Heart right ventricle (tissue), 16 donors: ENCODE data around the gene SV2B. TPM values are rescaled to one million over a fixed set of nuclear protein-coding genes. Genes with fewer than 3 reads are reported as not detected.

Experiments used
- ATAC-seq, 8 donors: fragments of 200-7000 bp; cut with Tn5 transposase; one replicate each; pipeline ENCODE4 v1.9.1; 2020; ENCODE audit warnings: mild to moderate bottlenecking in 8 of 8, moderate library complexity in 8 of 8, moderate number of reproducible peaks in 1 of 8
- DNase-seq, 2 donors: peaks; one replicate each; pipeline ENCODE4 v3.0.0-alpha.2; 2020
- H3K27ac ChIP-seq, 10 donors: fragments of 200-600 bp; sonication (generic) in 2 of 10; one replicate each; pipeline versions ENCODE4 v1.5.0 to v1.8.0; 2020 to 2022; ENCODE audit warnings: mild to moderate bottlenecking in 3 of 10
- H3K27me3 ChIP-seq, 7 donors: fragments of 200-600 bp; one replicate each; pipeline ENCODE4 v1.8.0; 2021 to 2022; ENCODE audit warnings: mild to moderate bottlenecking in 2 of 7
- H3K36me3 ChIP-seq, 9 donors: fragments of 200-600 bp; sonication (generic) in 1 of 9; one replicate each; pipeline versions ENCODE4 v1.5.0 to v1.8.0; 2020 to 2022; ENCODE audit warnings: mild to moderate bottlenecking in 2 of 9
- H3K4me1 ChIP-seq, 9 donors: fragments of 200-600 bp; sonication (generic) in 1 of 9; one replicate each; pipeline versions ENCODE4 v1.5.0 to v1.8.0; 2020 to 2022; ENCODE audit warnings: mild to moderate bottlenecking in 4 of 9
- H3K4me3 ChIP-seq, 10 donors: fragments of 200-600 bp; sonication (generic) in 2 of 10; one replicate each; pipeline versions ENCODE4 v1.5.0 to v1.8.0; 2020 to 2022; ENCODE audit warnings: mild to moderate bottlenecking in 7 of 10, moderate library complexity in 2 of 10
- H3K9me3 ChIP-seq, 11 donors: fragments of 200-600 bp in 10 of 11; sonication (generic) in 2 of 11; one replicate each; pipeline versions ENCODE4 v1.5.0 to v1.8.0; 2013 to 2022; ENCODE audit warnings: mild to moderate bottlenecking in 2 of 11, control low read depth in 1 of 11, moderate library complexity in 1 of 11
- CTCF ChIP-seq, 9 donors: fragments of 200-600 bp; sonication (generic) in 2 of 9; IDR thresholded peaks; one replicate each; pipeline versions ENCODE4 v1.5.0 to v1.8.0; 2021 to 2022; ENCODE audit warnings: antibody characterized with exemption in 9 of 9, mild to moderate bottlenecking in 5 of 9, moderate library complexity in 1 of 9
- whole genome bisulfite sequencing, 2 donors: extraction: QIAGEN DNeasy Blood & Tissue Kit; methylation state at CpG; one replicate each; pipeline ENCODE4 v1.1.7; 2013; ENCODE audit warnings: inconsistent platforms in 1 of 2; 5-methylcytosine and 5-hydroxymethylcytosine counted together
- intact Hi-C, 10 donors: fragments of 100-400 bp; cut with DNase I; formaldehyde crosslinking; loops; one replicate each; pipeline versions ENCODE4 v1.11.1 to v1.14.2; 2022
- polyA plus RNA-seq, 2 donors: library from polyadenylated mRNA; stranded (reverse); fragments of 200-250 nt; gene quantifications; one replicate each; pipeline ENCODE4 v1.2.3, GENCODE V29; 2013
- total RNA-seq, 10 donors: library from RNA; stranded (reverse); fragmentation: NEBNext Ultra II Directional in 3 of 10; extraction: Animal tissue kit (Norgen Biotek cat#: 25700) in 3 of 10; gene quantifications; one replicate each; pipeline versions ENCODE4 v1.2.1 to v1.2.4, GENCODE V29; 2021 to 2023
- donor health status: Arrhythmogenic right ventricular cardiomyopathy.
- donor health status: ischemic (EF 13 %, LVEDD 7.1; RV severe dilation, severe dysfunction).
- donor health status: healthy with polysubstance abuse.
- donor health status: DM: no; HTN: yes; CAD: no.
- donor health status: DM: no; HTN: no; CAD: no.
- donor health status: ischemic (EF 25% LVEDD 6.9; RV normal size, moderate dysfunction).
- donor health status: ischemic (EF 25% LVEDD 5.7; RV mildly dilated, moderate dysfunction).
- donor health status: healthy.
- donor health status: DM: yes; HTN: yes; CAD: no.
- donor health status: Ischemic cardiomyopathy.
- donor health status: ischemic (EF 35%, LVEDD 5.7; RV mildly dilated, moderate dysfunction).
- donor health status: nonischemic (EF 11% LVEDD 7.7; RV severe dilation, severe dysfunction).
- donor health status: DM: yes; HTN: yes; CAD: no.
- donor health status: PGD.
- donor health status: ischemic (EF 29% LVEDD 5.4; RV normal size, mild dysfunction).
- donor health status: nonischemic (EF 23%, LVEDD 6.1; RV moderate dilation, normal function).

Gene SV2B
- total and polyA plus RNA-seq, 12 donors = 0.29 to 15.7 (median 1.5) TPM

GRCh38 chr15:91264651-91265351 is 164.7 kb downstream of the SV2B start:
- no peaks in the 10 kb centered on the region for H3K36me3 ChIP-seq
- H3K9me3 ChIP-seq = no peaks in the 10 kb centered on the region
- DNase-seq (peak in 1 of 2 donors; percentile 11), ATAC-seq (peak in 3 of 8 donors; percentile 31 to 47 (median 45))
- intact Hi-C loops = loop anchor here in 3 of 10 donors (2.0 to 10.0 kb wide), 4 partner anchors 208 to 310 kb away; partner anchors contain the start of gene RCCD1 (in 1 of the 3)
- peak overlapping the region in 5 of 10 donors; percentile 14 to 41 (median 33) for H3K4me3 ChIP-seq
- WGBS, 2 donors = 67 to 75% methylated on average over 11 of the region's 11 CpGs
- H3K27me3 ChIP-seq = no peaks in the 10 kb centered on the region
- TF ChIP-seq CTCF (IDR thresholded peaks at IDR 0.05) = no peak
- peak overlapping the region in 9 of 10 donors; percentile 42 to 79 (median 62) for H3K27ac ChIP-seq
- H3K4me1 ChIP-seq = peaks cover 3 to 39% (median 23%) of the 10 kb centered on the region in 9 donors

GRCh38 chr15:91265416-91265940 is 165.4 kb downstream of the SV2B start:
- intact Hi-C loops = loop anchor here in 3 of 10 donors (2.0 to 10.0 kb wide), 4 partner anchors 208 to 311 kb away; partner anchors contain the start of gene RCCD1 (in 1 of the 3)
- Histone ChIP-seq H3K9me3 (no peaks in the 10 kb centered on the region), H3K27ac (peak overlapping the region in 4 of 10 donors; percentile 51 to 79 (median 68)), H3K27me3 (no peaks in the 10 kb centered on the region), H3K4me3 (no peak overlapping the region), H3K36me3 (no peaks in the 10 kb centered on the region), H3K4me1 (peaks cover 3 to 39% (median 23%) of the 10 kb centered on the region in 9 donors)
- TF ChIP-seq CTCF (IDR thresholded peaks at IDR 0.05) = no peak
- no peak for DNase-seq
- WGBS, 2 donors = 81% methylated on average over 4 of the region's 4 CpGs
- ATAC-seq = peak in 1 of 8 donors; percentile 7

- peaks cover 0 to 15% (median 0%) of the 10 kb centered on the region in 7 donors for H3K27me3 ChIP-seq
- ATAC-seq = no peak
- TF ChIP-seq CTCF (IDR thresholded peaks at IDR 0.05) = peak in 1 of 9 donors; percentile 21
- no peaks in the 10 kb centered on the region for H3K36me3 ChIP-seq
- H3K27ac ChIP-seq = no peak overlapping the region
- no peaks in the 10 kb centered on the region for H3K9me3 ChIP-seq
- intact Hi-C loops = loop anchor here in 2 of 10 donors (5.0 to 10.0 kb wide), 3 partner anchors 211 to 314 kb away; partner anchors contain the start of gene RCCD1 (in 1 of the 2)
- no peak for DNase-seq
- H3K4me1 ChIP-seq = peaks cover 3 to 29% (median 23%) of the 10 kb centered on the region in 9 donors
- WGBS, 2 donors = 81 to 87% methylated on average over 11 of the region's 11 CpGs
- no peak overlapping the region for H3K4me3 ChIP-seq
Observed at GRCh38 chr15:91268510-91268909, 168.5 kb downstream of the SV2B start.

- WGBS, 2 donors = 74 to 81% methylated on average over 15 of the region's 15 CpGs
- Histone ChIP-seq H3K27ac (no peak overlapping the region), H3K9me3 (peaks cover 0 to 5% (median 0%) of the 10 kb centered on the region in 11 donors), H3K4me1 (peaks cover 0 to 7% (median 2%) of the 10 kb centered on the region in 9 donors), H3K27me3 (peaks cover 0 to 19% (median 0%) of the 10 kb centered on the region in 7 donors), H3K36me3 (no peaks in the 10 kb centered on the region), H3K4me3 (no peak overlapping the region)
- ATAC-seq (no peak), DNase-seq (no peak)
- intact Hi-C loops = loop anchor here in 9 of 10 donors (1.0 to 5.0 kb wide), 8 partner anchors 212 to 314 kb away; no protein-coding TSS in a partner anchor
- no peak for TF ChIP-seq CTCF (IDR thresholded peaks at IDR 0.05)
Observed at GRCh38 chr15:91270747-91271146, 170.7 kb downstream of the SV2B start.
